GM12892 (cell line): ENCODE data around the gene NACC1.
"Not testable (repeated sequence)": the region's sequence is repeated elsewhere in the genome, so short reads cannot be mapped to it uniquely, and the experiment has no call there.

ENCODE experiments used
- DNase-seq: peaks from one replicate; pipeline ENCODE4 v3.0.0; 2011; ENCODE audit not compliant: insufficient read length
- FAIRE-seq: peaks from 2 replicates; lab custom pipeline; 2011; peaks lifted over from hg19 to GRCh38; lab: Jason Lieb, UNC
- POLR2A ChIP-seq: IDR thresholded peaks from 2 replicates; pipeline ENCODE4 v1.6.1; 2011; ENCODE audit warnings: low read depth, low read length, control low read depth
- POLR2AphosphoS5 ChIP-seq: IDR thresholded peaks from 2 replicates; pipeline ENCODE4 v1.6.1; 2011; ENCODE audit warnings: low read depth, low read length, control low read depth
- TAF1 ChIP-seq: IDR thresholded peaks from 2 replicates; pipeline ENCODE4 v1.6.1; 2011; ENCODE audit warnings: low read depth, mild to moderate bottlenecking, control low read depth, low read length, borderline replicate concordance

The NACC1 gene

DNA sequence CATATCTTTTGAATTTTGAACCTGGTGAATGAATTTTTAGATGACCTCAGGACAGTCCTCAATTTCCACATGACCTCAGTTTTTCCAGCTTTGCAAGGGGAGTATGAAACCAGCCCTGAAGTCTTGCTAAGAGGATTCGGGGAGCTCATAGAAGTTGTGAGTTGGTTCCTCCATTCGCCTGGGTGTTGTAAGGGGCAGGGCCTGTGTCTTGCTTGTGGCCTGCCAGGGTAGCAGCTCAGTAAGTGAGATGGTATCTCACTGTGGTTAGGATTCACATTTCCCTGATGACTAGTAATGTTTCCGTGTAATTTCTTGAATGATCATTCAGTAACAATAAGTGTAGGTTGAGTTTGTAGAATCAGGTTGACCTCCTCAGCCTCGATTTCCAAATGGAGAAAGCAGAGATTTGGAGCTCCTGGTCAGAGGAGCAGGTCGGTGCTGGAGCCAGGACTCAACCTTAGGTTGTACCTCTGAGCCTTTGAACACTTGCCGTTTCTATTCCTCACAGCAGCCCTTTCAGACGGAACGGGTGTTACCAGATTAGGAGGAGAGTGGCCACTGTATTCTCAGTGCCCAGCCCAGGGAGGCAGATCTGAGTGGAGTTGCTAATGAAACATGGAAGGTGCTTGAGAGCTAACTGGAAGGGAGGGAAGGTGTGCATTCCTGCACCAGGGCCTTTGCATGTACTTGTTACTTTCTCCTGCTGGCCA lies 14.6 kb downstream of the NACC1 start:
- TF ChIP-seq TAF1 (no peak), POLR2A (no peak), POLR2AphosphoS5 (no peak)
- no peak for DNase-seq
- no peak for FAIRE-seq

DNA sequence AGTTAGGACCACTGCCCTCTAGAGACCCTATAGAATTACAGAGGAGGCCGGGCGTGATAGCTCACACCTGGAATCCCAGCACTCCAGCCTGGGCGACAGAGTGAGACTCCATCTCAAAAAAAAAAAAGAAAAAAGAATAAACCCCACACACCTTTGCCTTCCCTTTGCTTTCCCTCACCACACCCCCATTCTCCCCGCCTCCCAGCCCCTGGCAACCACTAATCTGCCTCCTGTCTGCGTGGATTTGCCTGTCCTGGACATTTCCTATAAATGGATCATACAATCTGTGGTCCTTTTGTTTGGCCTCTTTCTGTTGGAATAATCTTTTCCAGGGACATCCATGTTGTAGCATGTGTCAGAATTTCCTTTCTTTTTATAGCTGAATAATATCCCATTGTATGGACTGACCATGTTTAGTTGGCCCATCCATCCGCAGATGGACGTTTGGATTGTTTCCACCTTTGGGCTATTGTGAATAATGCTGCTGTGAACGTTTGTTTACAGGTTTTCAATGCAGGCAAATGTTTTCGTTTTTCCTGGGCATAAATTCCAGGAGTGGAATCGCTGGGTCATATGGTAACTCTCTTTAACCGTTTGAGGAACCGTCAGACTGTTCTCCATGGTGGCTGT lies 15.3 kb downstream of the NACC1 start:
- TF ChIP-seq TAF1 (no peak), POLR2AphosphoS5 (no peak), POLR2A (no peak)
- no peak for FAIRE-seq
- no peak for DNase-seq

DNA sequence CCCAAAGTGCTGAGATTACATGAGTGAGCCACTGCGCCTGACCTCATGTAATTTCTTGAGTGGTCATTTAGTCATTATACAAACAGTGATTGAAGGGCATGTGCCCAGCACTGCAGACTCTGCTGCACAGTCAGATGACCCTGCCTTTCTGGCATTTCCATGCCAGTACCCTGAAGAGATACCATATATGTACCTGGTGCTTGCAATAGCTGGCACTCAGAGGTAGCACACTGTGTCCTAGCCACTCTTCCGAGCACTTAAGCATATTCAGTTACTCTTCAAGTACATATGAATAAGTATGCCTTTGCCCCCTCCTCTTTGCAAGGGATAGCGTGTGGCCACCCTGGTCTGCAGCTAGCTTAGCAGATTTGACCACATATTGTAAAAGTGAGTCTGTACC lies 16.6 kb downstream of the NACC1 start:
- DNase-seq (no peak), FAIRE-seq (no peak)
- TF ChIP-seq POLR2A (no peak; the same call in 1 of the 2 replicates), TAF1 (no peak), POLR2AphosphoS5 (no peak)

DNA sequence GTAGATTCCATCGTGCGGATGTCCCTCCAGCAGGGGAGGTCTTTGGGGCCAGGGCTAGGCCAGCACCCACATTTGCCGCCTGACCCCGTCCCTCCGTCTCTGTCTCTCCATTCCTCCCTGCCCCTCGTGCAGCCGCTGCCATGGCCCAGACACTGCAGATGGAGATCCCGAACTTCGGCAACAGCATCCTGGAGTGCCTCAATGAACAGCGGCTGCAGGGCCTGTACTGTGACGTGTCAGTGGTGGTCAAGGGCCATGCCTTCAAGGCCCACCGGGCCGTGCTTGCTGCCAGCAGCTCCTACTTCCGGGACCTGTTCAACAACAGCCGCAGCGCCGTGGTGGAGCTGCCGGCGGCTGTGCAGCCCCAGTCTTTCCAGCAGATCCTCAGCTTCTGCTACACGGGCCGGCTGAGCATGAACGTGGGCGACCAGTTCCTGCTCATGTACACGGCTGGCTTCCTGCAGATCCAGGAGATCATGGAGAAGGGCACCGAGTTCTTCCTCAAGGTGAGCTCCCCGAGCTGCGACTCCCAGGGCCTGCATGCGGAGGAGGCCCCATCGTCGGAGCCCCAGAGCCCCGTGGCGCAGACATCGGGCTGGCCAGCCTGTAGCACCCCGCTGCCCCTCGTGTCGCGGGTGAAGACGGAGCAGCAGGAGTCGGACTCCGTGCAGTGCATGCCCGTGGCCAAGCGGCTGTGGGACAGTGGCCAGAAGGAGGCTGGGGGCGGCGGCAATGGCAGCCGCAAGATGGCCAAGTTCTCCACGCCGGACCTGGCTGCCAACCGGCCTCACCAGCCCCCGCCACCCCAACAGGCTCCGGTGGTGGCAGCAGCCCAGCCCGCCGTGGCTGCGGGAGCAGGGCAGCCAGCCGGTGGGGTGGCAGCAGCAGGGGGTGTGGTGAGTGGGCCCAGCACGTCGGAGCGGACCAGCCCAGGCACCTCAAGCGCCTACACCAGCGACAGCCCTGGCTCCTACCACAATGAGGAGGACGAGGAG lies 17.3 kb downstream of the NACC1 start:
- FAIRE-seq (no peak), DNase-seq (no peak)
- no peak for TF ChIP-seq TAF1
- TF ChIP-seq POLR2A, result no peak
- TF ChIP-seq POLR2AphosphoS5, result no peak

DNA sequence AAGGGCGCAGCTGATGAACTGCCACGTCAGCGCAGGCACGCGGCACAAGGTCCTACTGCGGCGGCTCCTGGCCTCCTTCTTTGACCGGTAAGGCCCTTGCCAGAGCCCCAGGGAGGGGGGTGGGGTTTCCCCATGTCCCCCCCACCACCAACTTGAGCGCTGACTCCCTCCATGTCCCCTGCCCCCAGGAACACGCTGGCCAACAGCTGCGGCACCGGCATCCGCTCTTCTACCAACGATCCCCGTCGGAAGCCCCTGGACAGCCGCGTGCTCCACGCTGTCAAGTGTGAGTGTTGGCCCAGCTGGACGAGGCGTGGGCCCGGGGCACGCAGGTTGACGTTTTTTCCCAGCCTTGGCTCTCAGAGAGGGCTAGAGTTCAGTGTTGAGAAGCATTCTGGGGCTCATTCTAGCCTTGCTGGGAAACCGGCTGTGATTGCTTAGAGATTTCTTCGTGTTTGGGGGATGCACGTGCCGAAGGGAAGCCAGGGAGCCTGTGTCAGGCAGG lies 19.3 kb downstream of the NACC1 start:
- no peak for FAIRE-seq
- DNase-seq, result no peak
- TF ChIP-seq TAF1, result no peak
- TF ChIP-seq POLR2AphosphoS5, result no peak
- no peak for TF ChIP-seq POLR2A

DNA sequence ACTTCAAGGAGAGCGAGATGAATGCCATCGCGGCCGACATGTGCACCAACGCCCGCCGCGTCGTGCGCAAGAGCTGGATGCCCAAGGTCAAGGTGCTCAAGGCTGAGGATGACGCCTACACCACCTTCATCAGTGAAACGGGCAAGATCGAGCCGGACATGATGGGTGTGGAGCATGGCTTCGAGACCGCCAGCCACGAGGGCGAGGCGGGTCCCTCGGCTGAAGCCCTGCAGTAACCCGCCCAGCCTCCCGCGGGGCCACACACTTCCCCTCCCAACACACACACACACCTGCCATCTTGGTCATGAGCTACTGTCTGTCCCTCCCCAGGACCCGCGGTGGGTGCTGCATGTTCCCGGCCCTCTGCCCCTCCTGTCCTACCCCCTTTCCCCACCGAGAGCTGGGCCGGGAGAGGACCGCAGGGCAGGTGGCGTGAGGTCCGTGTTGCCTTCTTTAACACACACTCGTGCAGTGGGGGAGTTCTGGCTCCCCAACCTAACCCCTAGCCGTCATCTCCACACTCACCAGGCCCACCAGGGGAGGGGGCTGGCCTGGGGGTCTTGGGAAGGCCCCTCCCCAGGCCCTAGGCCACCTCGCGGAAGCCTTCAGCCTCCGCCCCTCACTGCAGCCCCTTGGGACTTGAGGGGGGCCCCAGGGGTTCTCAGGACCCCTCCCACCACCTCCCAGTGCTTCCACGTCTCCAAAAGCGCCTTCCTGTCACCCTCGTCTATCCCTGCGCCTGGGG lies 20.3 kb downstream of the NACC1 start:
- no peak for DNase-seq
- no peak for TF ChIP-seq POLR2AphosphoS5
- no peak for TF ChIP-seq POLR2A
- TF ChIP-seq TAF1, result no peak
- no peak for FAIRE-seq

DNA sequence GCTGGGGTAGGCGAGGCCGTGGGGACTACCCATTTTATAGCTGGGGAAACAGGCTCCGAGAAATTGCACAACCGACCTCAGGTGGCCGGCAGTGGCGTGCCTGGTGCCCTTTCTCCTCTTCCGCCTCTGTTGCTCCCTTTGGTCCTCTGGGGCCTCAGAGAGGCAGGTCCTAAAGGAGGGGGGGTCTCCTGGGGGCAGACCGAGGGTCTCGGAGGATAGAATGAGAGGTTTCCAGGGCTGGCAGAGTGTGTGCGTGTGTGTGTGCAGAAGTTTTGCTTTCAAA lies 20.8 kb downstream of the NACC1 start:
- FAIRE-seq (no peak), DNase-seq (no peak)

DNA sequence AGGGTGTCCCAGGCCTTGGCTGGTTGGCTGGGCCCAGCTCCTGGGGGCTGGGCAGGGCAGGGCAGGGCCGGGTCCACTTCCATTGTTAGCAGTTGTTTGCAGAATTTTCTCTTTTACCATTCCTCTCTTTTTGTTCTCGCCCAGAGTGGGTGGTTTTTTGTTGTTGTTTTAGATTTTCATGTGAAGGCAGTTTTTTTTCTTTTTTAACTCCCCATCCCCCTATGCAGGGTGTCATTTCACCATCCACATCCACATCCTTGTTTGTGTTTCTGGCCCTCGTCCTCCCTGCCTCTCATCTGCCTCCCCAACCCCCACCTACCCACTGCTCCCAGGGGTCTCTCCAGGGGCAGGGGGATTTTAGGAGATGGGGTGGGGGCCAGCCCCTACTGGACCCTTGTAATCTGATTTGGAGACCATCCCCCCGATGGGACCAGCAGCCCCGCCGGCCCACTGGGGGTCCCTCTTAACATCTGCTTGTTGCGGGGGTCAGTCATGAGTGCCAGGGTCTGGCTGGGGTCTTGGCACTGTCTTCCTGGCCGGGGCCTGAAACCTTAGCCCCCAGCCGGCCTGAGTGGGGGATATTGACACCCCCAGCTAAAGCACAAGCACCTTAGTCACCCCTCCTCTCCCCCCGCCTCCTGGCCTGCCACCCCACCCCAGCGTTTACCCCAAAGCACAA lies 21.7 kb downstream of the NACC1 start:
- DNase-seq (no peak), FAIRE-seq (no peak)
- TF ChIP-seq POLR2AphosphoS5, result no peak
- no peak for TF ChIP-seq TAF1
- TF ChIP-seq POLR2A, result no peak

More for the DNA sequence above, 20.8 kb downstream of the NACC1 start:
- TF ChIP-seq POLR2AphosphoS5 (no peak), POLR2A (no peak), TAF1 (no peak)

DNA sequence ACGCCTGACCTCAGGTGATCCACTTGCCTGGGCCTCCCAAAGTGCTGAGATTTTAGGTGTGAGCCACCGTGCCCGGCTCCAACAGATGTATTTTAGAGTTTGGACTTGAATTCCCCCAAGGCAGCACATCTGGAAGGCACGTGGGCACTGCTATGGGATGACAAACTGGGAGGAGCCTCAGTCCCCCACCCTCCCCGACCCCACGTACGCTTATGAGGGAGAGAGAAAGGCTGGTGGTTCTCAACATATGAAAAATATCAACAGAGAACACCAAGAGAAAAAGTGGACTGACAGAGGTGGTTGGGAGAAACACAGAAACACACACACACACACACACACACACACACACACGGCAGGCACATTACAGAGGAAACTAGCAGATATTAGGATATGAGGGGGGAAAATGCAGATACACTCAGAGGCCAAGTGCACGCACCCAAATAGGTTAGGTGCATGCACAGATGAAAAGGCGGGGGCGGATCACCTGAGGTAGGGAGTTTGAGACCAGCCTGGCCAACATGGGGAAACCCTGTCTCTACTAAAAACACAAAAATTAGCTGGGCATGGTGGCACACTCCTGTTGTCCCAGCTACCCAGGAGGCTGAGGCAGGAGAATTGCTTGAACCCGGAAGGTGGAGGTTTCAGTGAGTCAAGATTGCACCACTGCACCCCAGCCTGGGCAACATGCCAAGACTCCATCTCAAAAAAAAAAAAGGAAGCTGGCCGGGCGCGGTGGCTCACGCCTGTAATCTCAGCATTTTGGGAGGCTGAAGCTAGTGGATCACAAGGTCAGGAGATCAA lies 28.9 kb downstream of the NACC1 start:
- DNase-seq, result no peak
- TF ChIP-seq TAF1, result no peak
- no peak for TF ChIP-seq POLR2AphosphoS5
- TF ChIP-seq POLR2A, result no peak
- FAIRE-seq, result no peak

DNA sequence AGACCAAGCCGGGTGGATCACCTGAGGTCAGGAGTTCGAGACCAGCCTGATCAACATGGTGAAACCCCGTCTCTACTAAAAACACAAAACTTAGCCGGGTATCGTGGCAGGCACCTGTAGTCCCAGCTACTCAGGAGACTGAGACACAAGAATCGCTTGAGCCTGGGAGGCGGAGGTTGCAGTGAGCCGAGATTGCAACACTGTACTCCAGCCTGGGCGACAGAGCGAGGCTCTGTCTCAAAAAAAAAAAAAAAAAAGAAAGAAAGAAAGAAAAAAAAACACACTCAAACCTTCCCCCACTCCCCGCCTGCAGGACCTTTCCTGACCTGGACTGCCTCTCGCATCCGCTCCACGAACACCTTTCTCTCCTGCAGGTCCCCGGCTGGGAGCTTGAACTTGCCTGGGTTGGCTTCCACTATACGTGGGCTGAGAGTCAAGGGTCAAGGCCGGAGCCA lies 31.1 kb downstream of the NACC1 start:
- not testable (repeated sequence) for FAIRE-seq, DNase-seq
